ENCODE measurements around the gene CDKN2A. TPM values are rescaled to one million over a fixed set of nuclear protein-coding genes. Genes with fewer than 3 reads are reported as not detected.

CDKN2A gene
- total and polyA plus RNA-seq, 8 donors, result 0.73 to 47.3 (median 2.5) TPM; not detected in 4

- intact Hi-C loops (cut with DNase I; ENCODE audit: low total_unique reads), result no loop called here
- no peak for TF ChIP-seq POLR2AphosphoS5 (IDR thresholded peaks at IDR 0.05)
- peak in 1 of 7 experiments; percentile 9 for TF ChIP-seq CTCF (IDR thresholded peaks at IDR 0.05)
- TF ChIP-seq EP300 (IDR thresholded peaks at IDR 0.05), result no peak
- TF ChIP-seq POLR2A (IDR thresholded peaks at IDR 0.05), result no peak
- Histone ChIP-seq H3K27me3 (peaks cover 0 to 74% (median 0%) of the 10 kb centered on the region in 3 donors), H3K4me1 (peaks cover 6 to 27% (median 22%) of the 10 kb centered on the region in 4 donors), H3K4me3 (peak overlapping the region; percentile 63 to 94 (median 87)), H3K27ac (peak overlapping the region; percentile 77 to 91 (median 82)), H3K9me3 (no peaks in the 10 kb centered on the region), H3K36me3 (no peaks in the 10 kb centered on the region)
- WGBS, 5 donors, result 15 to 23% (median 16%) methylated on average over 41 to 54 of the region's 54 CpGs
- peak; percentile 46 to 69 for DNase-seq
These were observed 1.6 kb upstream of the CDKN2A start for GRCh38 chr9:21995666-21996398.

GRCh38 chr9:21995006-21995665 is 944 bp upstream of the CDKN2A start:
- TF ChIP-seq EP300 (IDR thresholded peaks at IDR 0.05) (no peak), POLR2AphosphoS5 (IDR thresholded peaks at IDR 0.05) (no peak), POLR2A (IDR thresholded peaks at IDR 0.05) (no peak)
- Histone ChIP-seq H3K4me1 (peaks cover 6 to 27% (median 22%) of the 10 kb centered on the region in 4 donors), H3K9me3 (peaks cover 0 to under 1% (median 0%) of the 10 kb centered on the region in 4 donors), H3K4me3 (peak overlapping the region; percentile 63 to 94 (median 87)), H3K27me3 (peaks cover under 1 to 74% (median 3%) of the 10 kb centered on the region in 3 donors), H3K36me3 (no peaks in the 10 kb centered on the region), H3K27ac (peak overlapping the region; percentile 77 to 91 (median 82))
- 0 to 1% (median 0%) methylated on average over 54 to 56 of the region's 56 CpGs for WGBS, 5 donors
- intact Hi-C loops (cut with DNase I; ENCODE audit: low total_unique reads), result no loop called here
- DNase-seq, result peak; percentile 69 to 86

GRCh38 chr9:21994556-21995005 is 389 bp upstream of the CDKN2A start, which contains the start of gene CDKN2B-AS1:
CDKN2B-AS1 (plus strand) TSS chr9:21994791.
- Histone ChIP-seq H3K9me3 (peaks cover 0 to 6% (median 0%) of the 10 kb centered on the region in 4 donors), H3K27me3 (peaks cover 6 to 74% (median 8%) of the 10 kb centered on the region in 3 donors), H3K4me1 (peaks cover 6 to 31% (median 25%) of the 10 kb centered on the region in 4 donors), H3K36me3 (no peaks in the 10 kb centered on the region), H3K27ac (peak within 1 kb of the TSS; percentile 77 to 91 (median 82)), H3K4me3 (peak within 1 kb of the TSS; percentile 63 to 94 (median 87))
- TF ChIP-seq CTCF (IDR thresholded peaks at IDR 0.05) (no peak), EP300 (IDR thresholded peaks at IDR 0.05) (no peak), POLR2A (IDR thresholded peaks at IDR 0.05) (no peak), POLR2AphosphoS5 (IDR thresholded peaks at IDR 0.05) (no peak)
- intact Hi-C loops (cut with DNase I; ENCODE audit: low total_unique reads), result no loop called here
- peak; percentile 52 to 71 for DNase-seq
- WGBS, 5 donors, result 0 to 2% (median 0%) methylated on average over 13 to 43 of the region's 43 CpGs

GRCh38 chr9:21993007-21993406 is 1.2 kb downstream of the CDKN2A start:
- Histone ChIP-seq H3K9me3 (peaks cover 0 to 6% (median 0%) of the 10 kb centered on the region in 4 donors), H3K4me3 (peak overlapping the region in 1 of 4 donors; percentile 94), H3K4me1 (peaks cover 6 to 32% (median 26%) of the 10 kb centered on the region in 4 donors), H3K36me3 (no peaks in the 10 kb centered on the region), H3K27ac (no peak overlapping the region), H3K27me3 (peaks cover 9 to 86% (median 20%) of the 10 kb centered on the region in 3 donors)
- intact Hi-C loops (cut with DNase I; ENCODE audit: low total_unique reads), result no loop called here
- 92 to 98% (median 95%) methylated on average over 4 of the region's 4 CpGs for WGBS, 5 donors
- DNase-seq, result no peak
- no peak for TF ChIP-seq POLR2A (IDR thresholded peaks at IDR 0.05)
- no peak for TF ChIP-seq CTCF (IDR thresholded peaks at IDR 0.05)
- TF ChIP-seq EP300 (IDR thresholded peaks at IDR 0.05), result no peak
- no peak for TF ChIP-seq POLR2AphosphoS5 (IDR thresholded peaks at IDR 0.05)
